Measurements from ENCODE around the gene RNF183.
A peak's percentile ranks its signal among the peaks of the same experiment; 100 is the strongest.
"Not testable (repeated sequence)": the region's sequence is repeated elsewhere in the genome, so short reads cannot be mapped to it uniquely, and the experiment has no call there.

Gene RNF183

DNA sequence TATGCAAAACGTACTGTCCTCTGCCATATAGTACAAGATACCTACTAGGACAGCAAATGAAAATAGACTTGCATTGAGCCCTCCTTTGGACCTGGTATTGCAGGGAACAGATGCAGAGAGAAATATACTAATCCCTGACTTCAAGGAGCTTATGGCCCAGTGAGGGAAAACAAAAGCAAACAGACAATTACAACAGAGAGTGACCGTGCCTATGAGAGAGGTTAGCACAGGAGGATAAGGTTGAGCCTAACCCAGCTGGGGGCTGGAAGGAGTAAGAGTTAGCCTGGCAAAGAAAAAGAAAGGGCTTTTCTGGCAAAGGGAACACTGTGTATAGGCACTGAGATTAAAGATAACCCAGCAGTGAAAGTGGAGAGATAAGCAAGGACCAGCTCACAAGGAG, 33.3 kb downstream of the RNF183 start:
- peak; percentile 44 for DNase-seq

GRCh38 chr9:113269355-113269754, 33.8 kb downstream of the RNF183 start:
- DNase-seq: peak; percentile 6

DNA sequence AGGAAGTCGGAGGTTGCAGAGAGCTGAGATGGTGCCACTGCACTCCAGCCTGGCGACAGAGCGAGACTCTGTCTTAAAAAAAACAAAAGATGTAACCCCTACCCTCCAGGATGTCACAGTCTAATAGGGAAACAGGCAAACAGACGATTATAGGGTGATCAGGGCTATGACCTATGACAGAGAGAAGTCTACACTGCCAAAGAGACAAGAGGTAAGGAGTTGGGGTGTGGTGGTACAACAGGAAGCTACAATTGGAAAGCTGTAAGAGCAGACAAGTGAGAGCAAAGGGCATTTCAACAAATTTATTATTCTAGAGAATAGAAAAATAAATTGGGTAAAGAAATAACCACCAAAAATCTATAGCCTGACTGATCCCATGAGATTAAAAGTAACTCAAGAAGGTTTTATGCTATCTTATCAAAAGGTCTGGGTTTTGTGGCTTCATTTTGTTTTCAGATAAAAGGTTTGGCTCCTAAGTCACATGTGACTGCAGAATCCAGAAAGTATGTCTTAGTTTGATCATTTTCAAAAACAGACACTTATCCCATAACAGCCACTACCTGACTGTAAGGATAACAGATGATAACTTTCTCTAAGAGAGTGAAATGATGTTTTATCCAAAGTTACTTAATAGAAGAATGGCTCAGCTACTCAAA, 35.1 kb downstream of the RNF183 start:
- peak; percentile 93 for DNase-seq

DNA sequence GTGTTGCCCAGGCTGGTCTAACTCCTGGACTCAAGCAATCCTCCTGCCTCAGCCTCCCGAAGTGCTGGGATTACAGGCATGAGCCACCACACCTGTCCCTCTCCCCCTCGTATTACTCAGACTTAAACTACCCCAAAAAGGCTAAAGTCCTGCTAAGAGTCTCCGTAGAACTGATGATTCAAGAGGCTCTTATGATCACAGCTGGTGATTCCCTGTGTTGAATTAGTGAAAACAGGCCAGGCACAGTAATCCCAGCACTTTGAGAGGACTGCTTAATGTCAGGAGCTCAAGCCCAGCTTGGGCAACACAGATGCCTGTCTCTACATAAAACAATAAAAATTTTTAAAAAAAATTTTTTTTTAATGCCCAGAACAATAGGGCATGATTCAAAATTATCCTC, 37.0 kb downstream of the RNF183 start:
- no peak for DNase-seq

DNA sequence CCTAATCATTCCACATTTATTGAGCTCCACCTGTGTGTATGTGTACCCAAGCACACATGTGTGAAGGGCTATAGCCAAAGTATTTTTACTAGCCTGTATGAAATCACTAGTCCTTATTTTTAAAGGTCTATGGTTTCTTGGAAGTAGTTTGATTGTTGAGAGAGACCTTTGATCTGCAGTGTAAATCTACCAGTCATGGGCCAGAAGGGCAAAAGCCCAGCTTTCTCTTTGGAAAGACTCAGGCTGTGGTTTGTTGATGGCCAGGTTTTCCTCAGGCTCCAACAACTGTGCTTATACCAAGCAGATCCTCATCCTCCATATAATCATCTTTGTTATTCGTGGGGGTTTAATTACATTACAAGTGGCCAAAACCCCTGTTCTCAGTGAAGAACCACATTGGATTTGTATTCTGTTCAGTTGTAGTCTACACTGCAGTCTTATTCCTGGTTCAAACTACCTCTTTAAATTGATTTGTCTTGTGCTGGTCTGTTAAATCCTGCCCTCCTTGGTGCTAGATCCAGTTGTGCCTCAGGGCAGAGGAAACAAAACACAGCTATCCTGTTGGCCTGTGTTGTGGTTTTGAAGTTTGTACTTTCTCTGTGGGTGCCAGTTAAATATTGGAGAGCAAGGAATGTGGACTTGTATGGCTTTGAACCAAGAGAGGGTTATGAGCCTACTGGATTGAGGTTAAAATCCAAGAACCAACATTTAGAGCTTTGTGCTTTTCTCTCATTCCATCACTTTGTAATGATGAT, 41.1 kb downstream of the RNF183 start:
- no peak for DNase-seq

DNA sequence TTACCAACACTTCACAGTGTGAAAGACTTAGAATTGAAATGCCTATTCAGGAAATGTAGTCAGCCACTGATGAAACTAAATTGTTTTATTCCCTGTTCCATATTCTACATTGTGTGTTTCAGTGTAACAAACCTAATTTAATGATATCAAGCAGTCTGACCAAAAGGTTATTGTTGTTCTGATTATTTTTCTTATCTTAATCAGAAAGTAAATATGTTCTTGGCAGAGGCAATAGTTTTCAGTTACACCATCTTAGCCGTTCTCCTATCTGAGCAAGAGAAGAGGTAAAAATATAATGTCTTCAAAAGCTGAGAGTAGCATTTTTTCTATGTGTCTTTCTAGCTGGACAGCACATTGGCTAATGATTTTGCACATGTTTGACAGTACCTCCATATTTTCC, 44.9 kb downstream of the RNF183 start:
- DNase-seq: no peak

DNA sequence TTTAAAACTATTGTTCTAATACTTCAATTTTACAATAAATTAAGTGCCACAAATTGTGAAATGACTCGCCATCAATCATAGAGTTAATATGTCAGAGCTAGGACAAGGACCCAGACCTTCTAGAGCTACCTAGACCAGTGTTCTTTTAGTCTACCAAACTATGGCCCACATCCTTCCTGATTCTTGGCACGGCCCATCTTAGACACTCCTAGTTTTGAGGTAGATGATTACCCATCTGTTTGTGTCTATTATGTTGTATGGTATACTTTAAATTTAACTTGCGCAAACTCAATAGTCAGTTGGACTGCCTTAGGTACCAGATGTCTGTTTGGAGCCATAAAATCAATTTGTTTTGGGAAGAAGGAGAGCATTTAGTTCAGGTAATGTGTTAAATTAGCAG, 45.3 kb downstream of the RNF183 start:
- no peak for DNase-seq

GRCh38 chr9:113255438-113255837, 47.7 kb downstream of the RNF183 start:
- DNase-seq: no peak

DNA sequence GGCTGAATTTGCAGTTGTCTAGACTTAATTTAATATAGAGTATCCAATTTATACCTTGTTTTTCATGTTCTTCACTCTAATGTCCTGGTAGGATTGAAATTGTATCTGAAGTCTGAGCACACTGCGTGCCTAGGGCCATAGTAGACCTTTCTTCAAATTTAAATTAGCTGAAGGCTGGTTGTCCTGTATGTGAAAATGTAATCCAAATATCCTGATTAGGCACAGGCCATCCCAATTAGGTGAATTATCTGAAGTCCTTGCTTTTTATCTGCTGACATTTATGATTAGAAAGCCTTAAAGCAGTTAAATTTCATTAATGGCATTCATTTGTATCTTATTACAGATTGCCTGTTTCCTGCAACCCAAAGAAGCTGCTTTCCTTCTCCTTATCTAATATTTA, 48.2 kb downstream of the RNF183 start:
- no peak for DNase-seq

DNA sequence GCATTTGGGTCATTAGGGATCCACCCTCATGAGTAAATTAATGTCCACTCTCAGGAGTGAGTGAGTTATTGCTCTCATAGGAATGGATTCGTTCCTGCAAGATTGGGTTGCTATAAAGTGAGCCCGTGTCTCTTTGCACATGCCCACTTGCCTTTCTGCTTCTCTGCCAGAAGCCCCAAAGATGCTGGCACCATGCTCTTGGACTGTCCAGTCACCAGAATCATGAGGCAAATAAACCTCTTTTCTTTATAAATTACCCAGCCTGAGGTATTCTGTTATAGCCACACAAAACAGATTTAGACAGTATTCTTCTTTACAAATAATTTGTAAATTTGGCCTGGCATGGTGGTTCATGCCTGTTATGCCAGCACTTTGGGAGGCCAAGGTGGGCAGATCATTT, 52.4 kb downstream of the RNF183 start:
- no peak for DNase-seq

DNA sequence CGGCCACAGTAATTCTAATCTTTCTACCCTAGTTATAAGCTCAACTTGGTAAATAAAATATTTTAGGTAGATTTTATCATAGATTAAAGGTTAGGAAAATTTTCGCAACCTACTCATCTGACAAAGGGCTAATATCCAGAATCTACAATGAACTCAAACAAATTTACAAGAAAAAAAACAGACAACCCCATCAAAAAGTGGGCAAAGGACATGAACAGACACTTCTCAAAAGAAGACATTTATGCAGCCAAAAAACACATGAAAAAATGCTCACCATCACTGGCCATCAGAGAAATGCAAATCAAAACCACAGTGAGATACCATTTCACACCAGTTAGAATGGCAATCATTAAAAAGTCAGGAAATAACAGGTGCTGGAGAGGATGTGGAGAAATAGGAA, 53.5 kb downstream of the RNF183 start:
- DNase-seq: not testable (repeated sequence)

DNA sequence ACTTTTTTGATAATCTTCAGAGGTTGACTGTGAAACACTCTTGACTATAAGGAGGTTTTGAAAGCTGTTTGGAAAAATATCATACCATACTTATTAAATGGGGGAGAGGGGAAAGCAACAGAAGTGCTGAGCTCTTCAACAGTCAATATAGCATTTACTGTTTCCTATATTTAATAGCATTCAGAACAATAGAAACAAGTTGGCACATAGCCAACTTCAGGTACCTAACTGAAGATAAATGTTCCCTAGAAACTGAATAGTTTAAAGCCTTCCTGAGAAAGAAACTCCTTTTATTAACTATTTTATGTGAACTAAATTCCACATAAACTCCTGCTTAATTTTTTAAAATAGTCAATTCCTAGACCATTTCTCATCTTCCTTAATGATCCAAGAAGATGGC, 55.5 kb downstream of the RNF183 start:
- DNase-seq: no peak
